DMS153 (cell line): ENCODE measurements around the gene VEZT.
"Not testable (repeated sequence)": the region's sequence is repeated elsewhere in the genome, so short reads cannot be mapped to it uniquely, and the experiment has no call there.

Source experiments
- DNase-seq: peaks from one replicate; lab custom pipeline; 2025; lab: John Stamatoyannopoulos, UW

VEZT gene

GRCh38 chr12:95224202-95225170 lies 6.9 kb downstream of the VEZT start:
- no peak for DNase-seq

- DNase-seq, result no peak
These were observed 8.1 kb downstream of the VEZT start for GRCh38 chr12:95225645-95226212.

GRCh38 chr12:95227818-95228356 lies 10.3 kb downstream of the VEZT start:
- DNase-seq, result no peak

- no peak for DNase-seq
These were observed 11.0 kb downstream of the VEZT start for GRCh38 chr12:95228617-95229016.

GRCh38 chr12:95229636-95230035 lies 12.0 kb downstream of the VEZT start:
- DNase-seq, result no peak

GRCh38 chr12:95230313-95230712 lies 12.7 kb downstream of the VEZT start:
- DNase-seq, result no peak

GRCh38 chr12:95231190-95231589 lies 13.6 kb downstream of the VEZT start:
- no peak for DNase-seq

GRCh38 chr12:95234187-95234586 lies 16.6 kb downstream of the VEZT start:
- DNase-seq, result not testable (repeated sequence)

GRCh38 chr12:95235621-95236020 lies 18.0 kb downstream of the VEZT start:
- DNase-seq, result not testable (repeated sequence)

- DNase-seq, result no peak
These were observed 19.7 kb downstream of the VEZT start for GRCh38 chr12:95237315-95237714.

- no peak for DNase-seq
These were observed 20.5 kb downstream of the VEZT start for GRCh38 chr12:95238150-95238549.

GRCh38 chr12:95239216-95239615 lies 21.6 kb downstream of the VEZT start:
- no peak for DNase-seq

- DNase-seq, result not testable (repeated sequence)
These were observed 22.2 kb downstream of the VEZT start for GRCh38 chr12:95239835-95240234.

GRCh38 chr12:95240556-95240955 lies 22.9 kb downstream of the VEZT start:
- no peak for DNase-seq

- not testable (repeated sequence) for DNase-seq
These were observed 23.5 kb downstream of the VEZT start for GRCh38 chr12:95241138-95241537.

- DNase-seq, result no peak
These were observed 24.3 kb downstream of the VEZT start for GRCh38 chr12:95241761-95242506.

- no peak for DNase-seq
These were observed 26.0 kb downstream of the VEZT start for GRCh38 chr12:95243497-95244183.

GRCh38 chr12:95244350-95244749 lies 26.7 kb downstream of the VEZT start:
- DNase-seq, result no peak

- no peak for DNase-seq
These were observed 30.5 kb downstream of the VEZT start for GRCh38 chr12:95248095-95248494.

GRCh38 chr12:95248604-95249360 lies 31.2 kb downstream of the VEZT start:
- DNase-seq, result no peak

GRCh38 chr12:95253386-95253785 lies 35.8 kb downstream of the VEZT start:
- no peak for DNase-seq
